Kidney (tissue), 14 donors: Measurements from ENCODE around the gene CYP19A1. TPM values are rescaled to one million over a fixed set of nuclear protein-coding genes. Genes with fewer than 3 reads are reported as not detected.

Experiments
- DNase-seq, 5 donors: peaks; one replicate each; pipeline ENCODE4 v3.0.0-alpha.2; 2013 to 2020
- FAIRE-seq: peaks from 2 replicates; lab custom pipeline; 2012; peaks lifted over from hg19 to GRCh38; lab: Jason Lieb, UNC
- H3K27ac ChIP-seq, 2 donors: one replicate each; pipeline ENCODE4 v1.7.0; 2013; ENCODE audit warnings: low read depth in 2 of 2, low read length in 2 of 2, inconsistent platforms in 1 of 2
- H3K27me3 ChIP-seq: one replicate; pipeline ENCODE4 v1.7.1; 2013; ENCODE audit warnings: low read length, inconsistent platforms; ENCODE audit not compliant: control insufficient read depth, insufficient read depth
- H3K36me3 ChIP-seq, 3 donors: one replicate each; pipeline versions ENCODE4 v1.7.0 to v1.7.1; 2013; ENCODE audit warnings: low read length in 3 of 3, control low read depth in 1 of 3, inconsistent platforms in 1 of 3; ENCODE audit not compliant: insufficient read depth in 3 of 3, control insufficient read depth in 2 of 3
- H3K4me1 ChIP-seq, 3 donors: one replicate each; pipeline versions ENCODE4 v1.7.0 to v1.7.1; 2013; ENCODE audit warnings: low read length in 3 of 3, inconsistent platforms in 1 of 3, low read depth in 1 of 3; ENCODE audit not compliant: control insufficient read depth in 2 of 3, insufficient read depth in 2 of 3
- H3K4me3 ChIP-seq, 3 donors: one replicate each; pipeline versions ENCODE4 v1.7.0 to v1.8.1; 2013; ENCODE audit warnings: low read length in 3 of 3, control low read depth in 1 of 3, inconsistent platforms in 1 of 3
- H3K9ac ChIP-seq, 3 donors: one replicate each; pipeline versions ENCODE4 v1.7.0 to v1.7.1; 2013; ENCODE audit warnings: low read length in 3 of 3, control low read depth in 1 of 3, inconsistent platforms in 1 of 3
- H3K9me3 ChIP-seq, 3 donors: one replicate each; pipeline versions ENCODE4 v1.7.0 to v1.7.1; 2013; ENCODE audit warnings: low read length in 3 of 3, control low read depth in 1 of 3, inconsistent platforms in 1 of 3; ENCODE audit not compliant: control insufficient read depth in 2 of 3, insufficient read depth in 1 of 3
- CTCF ChIP-seq: IDR thresholded peaks from 3 replicates; pipeline ENCODE4 v1.5.1; 2012; ENCODE audit warnings: mild to moderate bottlenecking, moderate library complexity, borderline replicate concordance; ENCODE audit not compliant: insufficient read depth; ENCODE audit errors: extremely low read depth
- intact Hi-C: fragments of 100-400 bp; cut with DNase I; formaldehyde crosslinking; loops from one replicate; pipeline ENCODE4 v1.11.1; 2022
- polyA plus RNA-seq: library from polyadenylated mRNA; stranded (reverse); fragments of 350-450 nt; fragmentation: Illumina TruSeq; extraction: RNeasy Lipid Tissue Mini Kit (QIAGEN cat#74804); gene quantifications from one replicate; pipeline ENCODE4 v1.2.3, GENCODE V29; 2014; ENCODE audit warnings: low read depth, low replicate concordance; ENCODE audit not compliant: insufficient read depth
- total RNA-seq: library from RNA; stranded (reverse); fragmentation: NEBNext Ultra II Directional; extraction: Animal tissue kit (Norgen Biotek cat#: 25700); gene quantifications from one replicate; pipeline ENCODE4 v1.2.1, GENCODE V29; 2021
- donor health status: control.
- donor health status: control.
- donor health status: control.
- donor health status: control.
- donor health status: control.
- donor health status: DM: yes; HTN: yes; CAD: no.
- donor health status: Normal renal cell carcinoma (clear cell type).

CYP19A1 gene
- total and polyA plus RNA-seq, 2 donors from 2014 or later, result 0.50 TPM; not detected in 1

- Histone ChIP-seq H3K4me1 (peaks cover 0 to 3% (median 0%) of the 10 kb centered on the region in 3 donors), H3K9ac (no peak overlapping the region), H3K9me3 (no peaks in the 10 kb centered on the region), H3K27me3 (no peaks in the 10 kb centered on the region), H3K36me3 (no peaks in the 10 kb centered on the region), H3K4me3 (no peak overlapping the region), H3K27ac (no peak overlapping the region)
- no peak for TF ChIP-seq CTCF
- no peak for FAIRE-seq
- intact Hi-C loops, result no loop called here
- no peak for DNase-seq
These were observed 38.8 kb upstream of the CYP19A1 start for GRCh38 chr15:51377038-51377786.

- DNase-seq (no peak), FAIRE-seq (no peak)
- H3K27me3 ChIP-seq, result no peaks in the 10 kb centered on the region
- no peak overlapping the region for H3K27ac ChIP-seq
- intact Hi-C loops, result no loop called here
- no peak for TF ChIP-seq CTCF
- no peaks in the 10 kb centered on the region for H3K9me3 ChIP-seq
- H3K36me3 ChIP-seq, result no peaks in the 10 kb centered on the region
- H3K9ac ChIP-seq, result no peak overlapping the region
- no peak overlapping the region for H3K4me3 ChIP-seq
- peaks cover 0 to 3% (median 0%) of the 10 kb centered on the region in 3 donors for H3K4me1 ChIP-seq
These were observed 37.7 kb upstream of the CYP19A1 start for GRCh38 chr15:51375966-51376640.

- no peak for FAIRE-seq
- intact Hi-C loops, result no loop called here
These were observed 35.7 kb upstream of the CYP19A1 start for GRCh38 chr15:51374131-51374530.

More at GRCh38 chr15:51374131-51374530, 35.7 kb upstream of the CYP19A1 start:
- no peaks in the 10 kb centered on the region for H3K9me3 ChIP-seq
- no peak overlapping the region for H3K4me3 ChIP-seq
- TF ChIP-seq CTCF, result no peak
- DNase-seq, result no peak
- no peaks in the 10 kb centered on the region for H3K27me3 ChIP-seq
- H3K9ac ChIP-seq, result no peak overlapping the region
- no peaks in the 10 kb centered on the region for H3K4me1 ChIP-seq
- H3K27ac ChIP-seq, result no peak overlapping the region
- no peaks in the 10 kb centered on the region for H3K36me3 ChIP-seq
